GM21723 (cell line): Measurements from ENCODE around the gene NAA50.

ENCODE experiments used
- ATAC-seq: cut with Tn5 transposase; IDR thresholded peaks from one replicate; pipeline ENCODE4 v1.9.1; 2021; ENCODE audit warnings: mild to moderate bottlenecking, moderate library complexity; ENCODE audit not compliant: unreplicated experiment

The NAA50 gene

GRCh38 chr3:113743006-113743630 is 2.9 kb downstream of the NAA50 start:
- ATAC-seq, result no peak

GRCh38 chr3:113741620-113742019 is 4.4 kb downstream of the NAA50 start:
- no peak for ATAC-seq

GRCh38 chr3:113741086-113741485 is 5.0 kb downstream of the NAA50 start:
- no peak for ATAC-seq

- peak; percentile 69 for ATAC-seq
Measured at GRCh38 chr3:113736548-113737089, 9.4 kb downstream of the NAA50 start.

- no peak for ATAC-seq
Measured at GRCh38 chr3:113731694-113732093, 14.4 kb downstream of the NAA50 start.

GRCh38 chr3:113730550-113730949 is 15.5 kb downstream of the NAA50 start:
- no peak for ATAC-seq

- ATAC-seq, result no peak
Measured at GRCh38 chr3:113728661-113729060, 17.4 kb downstream of the NAA50 start.

GRCh38 chr3:113721636-113722035 is 24.4 kb downstream of the NAA50 start:
- ATAC-seq, result no peak

- ATAC-seq, result no peak
Measured at GRCh38 chr3:113719758-113720157, 26.3 kb downstream of the NAA50 start.

GRCh38 chr3:113719294-113719693 is 26.8 kb downstream of the NAA50 start:
- no peak for ATAC-seq

GRCh38 chr3:113717818-113718217 is 28.2 kb downstream of the NAA50 start:
- no peak for ATAC-seq

- no peak for ATAC-seq
Measured at GRCh38 chr3:113717308-113717707, 28.7 kb downstream of the NAA50 start.

GRCh38 chr3:113714702-113715101 is 31.3 kb downstream of the NAA50 start:
- ATAC-seq, result no peak

- no peak for ATAC-seq
Measured at GRCh38 chr3:113712129-113712528, 33.9 kb downstream of the NAA50 start.

GRCh38 chr3:113707835-113708234 is 38.2 kb downstream of the NAA50 start:
- no peak for ATAC-seq

GRCh38 chr3:113698956-113699355 is 47.1 kb downstream of the NAA50 start:
- no peak for ATAC-seq

GRCh38 chr3:113698213-113698742 is 47.8 kb downstream of the NAA50 start:
- ATAC-seq, result no peak

GRCh38 chr3:113697500-113698090 is 48.5 kb downstream of the NAA50 start:
- no peak for ATAC-seq

- ATAC-seq, result peak; percentile 95
Measured at GRCh38 chr3:113696658-113697499, 49.2 kb downstream of the NAA50 start.

- peak; percentile 72 for ATAC-seq
Measured at GRCh38 chr3:113695786-113696645, 50.0 kb downstream of the NAA50 start, which contains the start of gene USF3. Gene USF3 (minus strand): TSS chr3:113696642. CDS start chr3:113674878, 21,764 bp downstream.
